GM18498 (cell line): ENCODE measurements around the gene EIF2B1.
"Not testable (repeated sequence)": the region's sequence is repeated elsewhere in the genome, so short reads cannot be mapped to it uniquely, and the experiment has no call there.

Experiments used
- ATAC-seq: cut with Tn5 transposase; IDR thresholded peaks from one replicate; pipeline ENCODE4 v1.9.1; 2021; ENCODE audit warnings: mild to moderate bottlenecking, moderate library complexity; ENCODE audit not compliant: unreplicated experiment

The EIF2B1 gene

GRCh38 chr12:123621101-123621500, 12.4 kb downstream of the EIF2B1 start:
- ATAC-seq: no peak

DNA sequence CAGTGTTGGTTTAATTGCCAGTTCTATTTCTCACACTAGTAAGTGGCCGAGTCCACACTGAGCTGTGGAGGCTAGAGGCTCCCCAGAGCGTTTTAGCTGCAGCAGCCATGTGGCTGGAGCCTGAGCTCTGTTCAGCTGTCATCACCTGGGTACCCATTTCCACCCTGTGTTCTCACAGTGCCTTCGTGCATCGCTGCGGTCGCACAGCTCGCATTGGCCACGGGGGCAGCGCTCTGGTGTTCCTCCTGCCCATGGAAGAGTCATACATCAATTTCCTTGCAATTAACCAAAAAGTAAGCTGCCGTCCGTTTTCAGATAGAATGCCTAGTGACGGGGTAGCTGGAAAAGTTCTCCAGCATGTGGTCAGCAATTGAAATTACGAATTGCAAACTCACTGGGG, 15.9 kb downstream of the EIF2B1 start:
- ATAC-seq: no peak

- no peak for ATAC-seq
Measured at GRCh38 chr12:123617144-123617543, 16.3 kb downstream of the EIF2B1 start.

DNA sequence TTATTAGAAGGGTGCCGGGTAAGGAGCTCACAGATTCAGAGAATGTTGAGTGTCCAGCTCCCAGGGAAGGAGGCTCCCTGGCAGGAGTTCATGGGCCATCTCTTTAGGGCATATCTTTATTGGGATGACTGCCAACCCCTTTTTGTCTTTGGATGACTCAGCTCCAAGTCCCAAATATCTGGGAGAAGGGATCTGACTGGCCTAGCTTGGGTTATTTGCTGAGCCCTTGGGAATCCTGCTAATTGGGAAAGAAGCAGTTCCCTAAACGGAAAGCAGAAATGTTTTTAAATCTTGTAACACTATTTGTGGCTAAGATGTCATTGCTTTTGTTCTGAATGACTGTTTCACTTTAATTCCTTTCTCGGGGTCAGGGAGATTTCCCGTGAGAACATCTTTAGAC, 19.0 kb downstream of the EIF2B1 start:
- ATAC-seq: no peak

GRCh38 chr12:123614110-123614509, 19.4 kb downstream of the EIF2B1 start:
- no peak for ATAC-seq

DNA sequence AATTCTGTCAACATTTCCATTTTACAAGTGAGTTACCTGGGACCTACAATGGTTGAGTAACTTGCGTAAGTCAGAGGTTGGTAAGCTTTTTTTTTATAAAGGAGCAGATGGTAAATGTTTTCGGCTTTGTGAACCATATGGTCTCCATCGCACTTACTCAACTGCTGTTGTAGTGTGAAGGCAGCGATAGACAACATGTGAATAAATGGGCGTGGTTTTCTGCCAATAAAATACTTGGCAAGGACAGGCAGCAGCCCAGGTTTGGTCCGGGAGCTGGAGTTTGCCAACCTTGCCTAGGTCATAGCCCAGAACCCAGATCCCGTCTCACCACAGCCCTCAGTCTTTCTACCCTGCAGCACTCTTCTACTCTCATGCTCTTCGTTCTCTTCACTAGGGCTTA, 25.3 kb downstream of the EIF2B1 start:
- ATAC-seq: no peak

DNA sequence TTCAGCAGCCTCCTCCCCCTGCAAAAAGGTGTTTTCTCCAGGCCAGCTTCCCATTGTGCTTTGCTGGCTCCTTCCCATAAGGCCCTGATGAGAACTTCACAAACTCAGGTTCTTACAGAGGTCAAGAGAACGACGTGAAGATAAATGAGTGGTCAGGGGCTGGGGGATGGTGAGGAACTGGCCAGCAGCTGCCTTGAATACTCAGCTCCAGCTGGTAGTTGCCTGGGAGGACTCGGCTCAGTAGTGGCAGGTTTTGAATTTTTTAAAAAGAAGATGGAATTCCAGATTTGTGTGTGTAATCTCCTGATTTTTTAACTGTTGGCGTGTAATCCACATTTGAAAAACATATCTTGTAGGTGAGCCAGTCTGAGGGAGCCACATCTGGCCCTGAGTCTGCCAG, 25.7 kb downstream of the EIF2B1 start:
- ATAC-seq: no peak

GRCh38 chr12:123603495-123603894, 30.0 kb downstream of the EIF2B1 start:
- ATAC-seq: not testable (repeated sequence)

DNA sequence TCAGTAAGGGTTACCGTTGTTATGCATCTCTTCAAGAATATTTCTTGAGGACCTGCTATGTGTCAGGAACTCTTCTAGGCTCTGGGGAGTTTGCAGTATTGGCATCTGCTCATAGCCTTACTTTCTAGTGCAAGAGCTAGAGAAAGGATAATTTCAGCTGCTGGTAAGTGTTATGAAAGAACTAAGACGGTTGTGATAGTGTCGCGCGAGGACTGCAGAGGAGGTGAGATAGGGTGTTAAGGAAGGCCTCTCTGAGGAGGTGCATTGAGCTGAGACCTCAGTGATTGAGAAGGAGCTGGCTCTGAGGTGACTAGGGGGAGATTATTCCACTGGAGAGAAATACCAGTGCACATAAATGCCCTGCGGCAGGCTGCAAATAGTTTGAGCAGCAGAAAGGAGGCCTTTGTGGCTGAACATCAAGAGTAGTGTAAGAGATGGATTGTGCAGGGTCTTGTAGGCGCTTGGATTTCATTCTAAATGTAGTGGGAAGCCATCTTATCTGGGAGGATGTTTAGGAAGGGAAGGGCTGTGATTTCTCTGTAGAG, 30.8 kb downstream of the EIF2B1 start:
- ATAC-seq: no peak

DNA sequence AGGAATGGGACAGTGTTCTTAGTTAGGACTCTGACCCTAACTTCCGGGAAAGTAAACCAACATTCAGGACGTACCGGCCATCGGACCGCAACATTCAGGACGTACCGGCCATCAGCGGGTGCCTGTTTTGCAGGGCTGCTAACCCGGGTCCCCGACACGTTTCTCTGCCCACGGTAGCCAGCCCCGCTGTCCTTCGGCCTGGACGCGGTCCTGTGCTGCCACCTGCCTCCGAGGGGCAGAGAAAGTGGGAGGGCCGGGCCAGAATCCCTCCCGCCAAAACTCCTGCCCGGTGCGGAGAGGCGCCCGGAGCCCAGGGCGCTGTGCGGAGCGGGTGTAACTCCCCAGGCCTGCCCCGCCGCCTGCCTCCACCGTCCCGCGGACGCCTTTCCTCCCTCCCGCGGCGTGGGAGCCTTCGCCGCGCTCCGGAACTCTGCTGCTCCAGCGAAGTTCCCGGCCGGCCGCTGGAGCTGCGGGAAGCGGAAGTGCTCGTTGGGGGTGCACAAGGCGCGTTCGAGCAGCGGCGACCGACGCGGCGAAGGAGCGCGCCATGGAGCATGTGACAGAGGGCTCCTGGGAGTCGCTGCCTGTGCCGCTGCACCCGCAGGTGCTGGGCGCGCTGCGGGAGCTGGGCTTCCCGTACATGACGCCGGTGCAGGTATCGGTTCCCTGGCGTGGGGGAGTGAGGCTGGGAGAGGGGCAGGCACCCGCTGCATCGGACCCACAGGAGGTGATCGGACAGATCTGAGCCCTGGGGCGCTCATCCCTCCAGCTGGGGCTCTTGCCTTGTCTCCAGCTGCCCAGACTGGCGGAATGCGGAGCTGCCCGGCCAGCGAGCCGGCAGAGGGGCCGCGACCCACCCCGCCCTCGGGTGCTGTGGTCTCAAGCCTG, 31.6 kb downstream of the EIF2B1 start, which contains the start of gene DDX55:
TSS of gene DDX55 (plus strand) at position 498 of the 888 bp plus-strand sequence. CDS start at position 548, 50 bp downstream.
- ATAC-seq: peak; percentile 87

GRCh38 chr12:123599721-123600120, 33.8 kb downstream of the EIF2B1 start:
- ATAC-seq: no peak

DNA sequence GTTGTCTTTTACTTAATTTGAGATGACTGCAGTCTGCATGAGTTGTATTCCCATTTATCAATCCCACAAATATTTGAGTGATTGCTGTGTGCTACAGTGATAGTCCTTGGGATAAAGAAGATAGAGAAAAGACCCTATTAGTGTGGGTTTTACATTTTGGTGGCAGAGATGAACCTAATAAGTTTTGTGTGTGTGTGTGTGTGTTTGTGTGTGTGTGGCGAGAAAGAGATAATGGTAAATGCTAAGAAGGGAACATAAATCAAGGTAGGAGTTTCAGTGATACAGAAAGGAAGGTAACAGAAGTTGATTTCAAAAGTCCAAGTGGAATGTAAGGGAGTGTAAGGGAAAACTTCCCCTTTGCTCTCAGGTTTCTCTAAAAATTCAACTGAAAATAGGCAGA, 34.2 kb downstream of the EIF2B1 start:
- no peak for ATAC-seq

DNA sequence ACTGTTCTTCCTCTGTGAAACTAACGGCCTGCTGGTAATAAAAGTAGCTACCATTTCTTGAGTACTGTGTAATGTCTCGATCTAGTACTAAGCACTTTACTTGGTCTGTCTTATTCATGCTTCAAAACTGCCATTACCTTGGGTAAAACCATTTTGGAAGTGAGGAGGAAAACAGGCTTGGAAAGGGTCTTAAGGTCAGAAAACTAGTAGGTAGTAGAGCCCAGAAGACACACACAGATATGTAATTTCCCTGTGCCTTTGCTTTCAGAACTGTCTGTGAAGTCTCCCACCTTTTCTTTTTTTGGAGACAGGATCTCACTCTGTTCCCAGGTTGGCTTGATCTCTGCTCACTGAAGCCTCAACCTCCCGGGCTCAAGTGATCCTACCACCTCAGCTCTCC, 35.0 kb downstream of the EIF2B1 start:
- ATAC-seq: no peak

- no peak for ATAC-seq
Measured at GRCh38 chr12:123597100-123597499, 36.4 kb downstream of the EIF2B1 start.

- no peak for ATAC-seq
Measured at GRCh38 chr12:123595729-123596128, 37.8 kb downstream of the EIF2B1 start.

DNA sequence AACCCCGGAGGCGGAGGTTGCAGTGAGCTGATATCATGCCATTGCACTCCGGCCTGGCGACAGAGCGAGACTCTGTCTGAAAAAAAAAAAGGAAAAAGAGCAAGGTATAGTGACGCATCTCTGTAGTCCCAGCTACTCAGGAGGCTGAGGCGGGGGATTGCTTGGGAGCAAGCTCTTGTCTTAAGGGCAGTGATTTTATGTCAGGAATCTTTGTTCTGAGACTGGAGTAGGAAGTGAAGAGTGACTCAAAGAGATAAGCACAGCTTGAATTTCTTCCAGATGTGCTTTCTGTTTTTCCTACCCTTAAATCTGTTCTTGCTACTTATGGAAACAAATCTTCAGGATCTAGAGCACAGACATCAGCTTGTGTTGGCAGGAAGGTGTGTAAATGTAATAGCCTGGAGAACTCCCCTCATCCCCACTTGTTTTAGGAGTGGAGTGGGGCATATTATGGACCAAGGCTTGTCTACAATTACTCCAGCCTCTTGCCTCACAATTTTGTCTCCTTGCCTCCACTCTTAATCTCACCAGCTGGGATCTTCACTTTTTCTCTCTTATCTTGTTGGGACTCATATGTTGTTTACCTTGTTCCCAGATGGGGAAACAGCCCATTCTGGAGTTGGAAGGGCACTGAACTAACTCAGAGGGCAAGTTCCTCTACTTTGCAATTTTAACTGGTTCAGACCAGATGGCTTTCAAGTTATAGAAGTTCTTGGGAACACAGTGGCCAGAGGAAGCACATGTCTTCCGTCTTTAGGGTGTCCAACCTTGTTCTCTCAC, 41.6 kb downstream of the EIF2B1 start:
- ATAC-seq: no peak

DNA sequence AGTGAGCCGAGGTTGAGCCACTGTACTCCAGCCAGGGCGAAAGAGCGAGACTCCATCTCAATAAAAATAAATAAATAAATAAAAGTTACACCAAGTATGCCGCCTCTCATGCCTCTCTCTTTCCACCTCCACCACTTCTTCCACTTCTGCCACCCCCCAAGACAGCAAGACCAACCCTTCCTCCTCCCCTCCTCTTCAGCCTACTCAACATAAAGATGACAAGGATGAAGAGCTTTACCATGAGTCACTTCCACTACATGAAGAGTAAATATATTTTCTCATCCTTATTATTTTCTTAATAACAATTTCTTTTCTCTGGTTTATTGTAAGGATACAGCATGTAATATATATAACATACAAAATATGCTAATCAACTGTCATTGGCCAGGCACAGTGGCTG, 52.7 kb downstream of the EIF2B1 start:
- ATAC-seq: no peak

DNA sequence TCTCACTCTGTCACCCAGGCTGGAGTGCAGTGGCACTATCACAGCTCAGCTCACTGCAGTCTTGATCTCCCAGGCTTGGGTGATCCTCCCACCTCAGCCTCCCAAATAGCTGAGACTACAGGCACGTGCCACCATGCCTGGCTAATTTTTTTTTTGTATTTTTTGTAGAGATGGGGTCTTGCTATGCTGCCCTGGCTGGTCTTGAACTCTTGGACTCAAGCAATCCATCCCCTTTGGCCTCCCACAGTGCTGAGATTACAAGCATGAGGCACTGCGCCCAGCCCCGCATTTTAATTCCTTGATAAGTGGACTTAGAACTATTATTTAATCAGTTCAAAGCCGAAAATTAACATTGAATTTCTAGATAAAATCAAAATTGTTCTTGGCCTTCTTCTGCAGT, 54.7 kb downstream of the EIF2B1 start:
- not testable (repeated sequence) for ATAC-seq

DNA sequence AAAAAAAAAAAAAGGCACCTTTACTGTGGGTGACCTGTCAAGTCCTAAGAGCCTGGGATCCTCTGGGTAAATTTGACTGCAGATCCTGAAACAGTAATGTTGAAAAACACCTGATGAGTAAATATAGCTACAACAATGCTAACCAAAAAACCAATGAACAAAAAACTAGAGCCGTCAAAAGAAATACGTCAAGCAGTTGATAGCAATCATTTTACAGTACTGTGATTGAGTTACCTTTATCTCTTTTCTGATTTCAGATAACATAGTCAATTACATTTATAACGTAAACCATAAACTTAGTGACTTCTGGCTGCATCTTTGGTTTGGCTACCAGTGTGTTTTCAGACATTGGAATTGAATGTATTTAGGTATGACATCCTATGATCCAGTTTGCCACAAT, 55.2 kb downstream of the EIF2B1 start:
- no peak for ATAC-seq

DNA sequence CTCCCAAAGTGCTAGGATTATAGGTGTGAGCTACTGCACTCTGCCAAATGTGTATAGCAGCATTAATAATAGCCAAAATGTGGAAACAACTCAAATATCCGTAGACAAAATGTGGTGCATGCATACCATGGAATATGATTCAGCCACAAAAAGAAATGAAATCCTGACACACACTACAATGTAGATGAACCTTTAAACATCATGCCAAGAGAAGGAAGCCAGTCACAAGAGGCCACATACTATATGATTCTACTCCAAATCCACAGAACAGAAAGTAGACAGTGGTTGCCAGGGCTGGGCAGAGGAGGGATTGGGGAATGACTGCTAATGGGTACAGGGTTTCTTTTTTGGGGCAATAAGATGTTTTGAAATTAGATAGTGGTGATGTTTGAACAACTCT, 56.9 kb downstream of the EIF2B1 start:
- ATAC-seq: no peak

- ATAC-seq: no peak
Measured at GRCh38 chr12:123573870-123574269, 59.6 kb downstream of the EIF2B1 start.

GRCh38 chr12:123572391-123572790, 61.1 kb downstream of the EIF2B1 start:
- ATAC-seq: no peak
